H1 (cell line): Measurements from ENCODE around the gene SHPK. TPM values are rescaled to one million over a fixed set of nuclear protein-coding genes. Genes with fewer than 3 reads are reported as not detected.

Experiments
- CTCF ChIA-PET: fragments of 300-600 bp; sonication (Branson Sonifier 250); formaldehyde crosslinking; loops from one replicate; lab custom pipeline; 2021; ENCODE audit not compliant: partially characterized antibody; lab: Charles Lee
- POLR2A ChIA-PET: fragments of 300-600 bp; sonication (Branson Sonifier 250); formaldehyde crosslinking; loops from one replicate; lab custom pipeline; 2021; ENCODE audit warnings: inconsistent platforms; ENCODE audit not compliant: partially characterized antibody; lab: Charles Lee
- DNase-seq, 2 experiments: peaks; one replicate each; pipeline versions ENCODE4 v3.0.0 to v3.0.0-alpha.2; 2010 to 2022; ENCODE audit warnings: low spot score in 2 of 2, low read depth in 1 of 2, mixed read lengths in 1 of 2
- FAIRE-seq: peaks from 2 replicates; lab custom pipeline; 2011; peaks lifted over from hg19 to GRCh38; lab: Jason Lieb, UNC
- H2AFZ ChIP-seq: 2 replicates; pipeline ENCODE4 v1.8.1; 2012; ENCODE audit warnings: low read length, inconsistent platforms
- H2AK5ac ChIP-seq: 2 replicates; pipeline ENCODE4 v1.6.1; 2013; ENCODE audit warnings: low read depth, low read length
- H2BK120ac ChIP-seq: replicated peaks from 2 replicates; pipeline ENCODE3; 2013; ENCODE audit warnings: low read depth, low read length, inconsistent platforms
- H2BK12ac ChIP-seq: 2 replicates; pipeline ENCODE4 v1.6.1; 2013; ENCODE audit warnings: low read depth, low read length
- H2BK15ac ChIP-seq: 2 replicates; pipeline ENCODE4 v1.6.1; 2013; ENCODE audit warnings: low read length
- H2BK20ac ChIP-seq: 2 replicates; pipeline ENCODE4 v1.6.1; 2013; ENCODE audit warnings: low read length
- H2BK5ac ChIP-seq: 2 replicates; pipeline ENCODE4 v1.6.1; 2013; ENCODE audit warnings: low read depth, low read length
- H3K14ac ChIP-seq: 2 replicates; pipeline ENCODE4 v1.6.1; 2013; ENCODE audit warnings: inconsistent platforms; ENCODE audit not compliant: insufficient read length
- H3K18ac ChIP-seq: 2 replicates; pipeline ENCODE4 v1.6.1; 2013; ENCODE audit warnings: low read length; ENCODE audit errors: extremely low read depth
- H3K23ac ChIP-seq: 2 replicates; pipeline ENCODE4 v1.6.1; 2013; ENCODE audit warnings: inconsistent platforms; ENCODE audit not compliant: insufficient read length
- H3K23me2 ChIP-seq: 2 replicates; pipeline ENCODE4 v1.6.1; 2013; ENCODE audit warnings: low read depth, low read length
- H3K27ac ChIP-seq: 2 replicates; pipeline ENCODE4 v1.6.1; 2011; ENCODE audit warnings: low read depth, low read length, inconsistent platforms
- H3K27me3 ChIP-seq, 4 experiments: replicated peaks in 1 of 4; 1 replicate in 1 of 4; 2 replicates in 3 of 4; pipeline versions ENCODE4 v1.6.1 to v1.8.1; 2011 to 2013; ENCODE audit warnings: low read length in 3 of 4, mild to moderate bottlenecking in 3 of 4, inconsistent platforms in 2 of 4, mixed read lengths in 2 of 4, moderate library complexity in 1 of 4; ENCODE audit not compliant: control insufficient read depth in 3 of 4, insufficient read depth in 3 of 4; ENCODE audit errors: extremely low read depth in 1 of 4
- H3K36me3 ChIP-seq, 4 experiments: 2 replicates each; pipeline versions ENCODE4 v1.6.1 to v1.8.1; 2011 to 2013; ENCODE audit warnings: mild to moderate bottlenecking in 4 of 4, low read length in 3 of 4, moderate library complexity in 2 of 4, control low read depth in 1 of 4, inconsistent platforms in 1 of 4; ENCODE audit not compliant: insufficient read depth in 4 of 4, control insufficient read depth in 2 of 4
- H3K4ac ChIP-seq: replicated peaks from 2 replicates; pipeline ENCODE3; 2013; ENCODE audit warnings: low read length, low read depth, mixed read lengths, inconsistent platforms; ENCODE audit not compliant: insufficient read length
- H3K4me1 ChIP-seq, 4 experiments: replicated peaks in 1 of 4; 1 replicate in 1 of 4; 2 replicates in 3 of 4; pipeline versions ENCODE4 v1.6.1 to v1.8.1; 2011 to 2013; ENCODE audit warnings: low read length in 3 of 4, inconsistent platforms in 2 of 4, mixed read lengths in 1 of 4; ENCODE audit not compliant: insufficient read depth in 4 of 4, control insufficient read depth in 3 of 4
- H3K4me2 ChIP-seq, 2 experiments: 2 replicates each; pipeline versions ENCODE4 v1.6.1 to v1.8.1; 2011 to 2013; ENCODE audit warnings: low read depth in 2 of 2, low read length in 2 of 2, control low read depth in 1 of 2, inconsistent platforms in 1 of 2, mild to moderate bottlenecking in 1 of 2; ENCODE audit not compliant: insufficient read depth in 1 of 2
- H3K4me3 ChIP-seq, 4 experiments: fragments of 200-600, 300-600 bp in 1 of 4; sonication (generic), shearing (Covaris generic), sonication (Bioruptor Twin) in 1 of 4; 2 replicates each; pipeline versions ENCODE4 v1.5.1 to v1.8.1; 2011 to 2016; ENCODE audit warnings: low read length in 4 of 4, low read depth in 3 of 4, control low read depth in 2 of 4, inconsistent platforms in 2 of 4, mild to moderate bottlenecking in 2 of 4, mixed read lengths in 1 of 4, moderate library complexity in 1 of 4; ENCODE audit not compliant: insufficient read depth in 2 of 4; ENCODE audit errors: extremely low read depth in 1 of 4
- H3K56ac ChIP-seq: replicated peaks from 2 replicates; pipeline ENCODE3; 2013; ENCODE audit warnings: low read depth, mild to moderate bottlenecking, mixed read lengths, low read length, inconsistent platforms; ENCODE audit not compliant: insufficient read length
- H3K79me1 ChIP-seq: 2 replicates; pipeline ENCODE4 v1.6.1; 2013; ENCODE audit warnings: low read depth, low read length, control low read depth
- H3K79me2 ChIP-seq, 2 experiments: 2 replicates each; pipeline versions ENCODE4 v1.6.1 to v1.8.1; 2012 to 2013; ENCODE audit warnings: low read length in 2 of 2, mild to moderate bottlenecking in 2 of 2, inconsistent platforms in 1 of 2; ENCODE audit not compliant: insufficient read depth in 2 of 2, control insufficient read depth in 1 of 2
- H3K9ac ChIP-seq, 4 experiments: replicated peaks in 1 of 4; 1 replicate in 1 of 4; 2 replicates in 3 of 4; pipeline versions ENCODE4 v1.6.1 to v1.8.1; 2011 to 2013; ENCODE audit warnings: low read depth in 3 of 4, low read length in 3 of 4, control low read depth in 2 of 4, mild to moderate bottlenecking in 2 of 4, moderate library complexity in 2 of 4, inconsistent platforms in 1 of 4; ENCODE audit errors: extremely low read depth in 1 of 4
- H3K9me3 ChIP-seq, 2 experiments: 2 replicates each; pipeline versions ENCODE4 v1.6.1 to v1.8.1; 2012 to 2013; ENCODE audit warnings: mild to moderate bottlenecking in 2 of 2, moderate library complexity in 2 of 2, control low read depth in 1 of 2, inconsistent platforms in 1 of 2, low read depth in 1 of 2, low read length in 1 of 2, mixed read lengths in 1 of 2; ENCODE audit not compliant: insufficient read depth in 2 of 2
- H4K20me1 ChIP-seq, 2 experiments: replicated peaks in 1 of 2; 2 replicates each; pipeline versions ENCODE3 to v1.8.1; 2011 to 2013; ENCODE audit warnings: inconsistent platforms in 2 of 2, low read length in 2 of 2, mild to moderate bottlenecking in 1 of 2; ENCODE audit not compliant: insufficient read depth in 2 of 2, control insufficient read depth in 1 of 2
- H4K5ac ChIP-seq: 2 replicates; pipeline ENCODE4 v1.6.1; 2013; ENCODE audit warnings: low read length, low read depth, mixed read lengths, inconsistent platforms; ENCODE audit not compliant: insufficient read length
- H4K8ac ChIP-seq: 2 replicates; pipeline ENCODE4 v1.8.0; 2013; ENCODE audit warnings: mild to moderate bottlenecking, moderate library complexity, low read length, inconsistent platforms; ENCODE audit not compliant: insufficient read depth; ENCODE audit errors: extremely low read depth
- H4K91ac ChIP-seq: replicated peaks from 2 replicates; pipeline ENCODE3; 2013; ENCODE audit warnings: low read length, mixed read lengths, inconsistent platforms; ENCODE audit not compliant: insufficient read length
- BCL11A ChIP-seq, 2 experiments: IDR thresholded peaks; one replicate each; pipeline ENCODE4 v1.6.1; 2011; ENCODE audit warnings: low read depth in 2 of 2, low read length in 2 of 2, mild to moderate bottlenecking in 2 of 2
- CBX5 ChIP-seq: fragments of 300-800, 300-1000 bp; sonication (generic); IDR thresholded peaks from 2 replicates; pipeline ENCODE4 v1.7.1; 2016; ENCODE audit warnings: antibody characterized with exemption, low read length, low read depth
- CREB1 ChIP-seq: IDR thresholded peaks from 2 replicates; pipeline ENCODE4 v1.6.1; 2012; ENCODE audit warnings: inconsistent platforms
- JUN ChIP-seq: IDR thresholded peaks from 2 replicates; pipeline ENCODE4 v1.6.1; 2011; ENCODE audit warnings: low read depth, mild to moderate bottlenecking, improper control_type of control experiment, low read length
- POLR2AphosphoS5 ChIP-seq: IDR thresholded peaks from 2 replicates; pipeline ENCODE4 v1.6.1; 2011; ENCODE audit warnings: low read depth, low read length
- RBBP5 ChIP-seq: IDR thresholded peaks from 2 replicates; pipeline ENCODE4 v1.7.1; 2012; ENCODE audit warnings: low read depth, mild to moderate bottlenecking, inconsistent platforms, low read length, moderate library complexity, borderline replicate concordance
- SP2 ChIP-seq: IDR thresholded peaks from 2 replicates; pipeline ENCODE4 v1.6.1; 2012; ENCODE audit warnings: mild to moderate bottlenecking, low read length, inconsistent platforms
- TCF12 ChIP-seq: IDR thresholded peaks from 2 replicates; pipeline ENCODE4 v1.6.1; 2011; ENCODE audit warnings: low read depth, mild to moderate bottlenecking, low read length
- ZNF274 ChIP-seq: IDR thresholded peaks from 2 replicates; pipeline ENCODE4 v1.7.0; 2012; ENCODE audit warnings: low read length, borderline replicate concordance; ENCODE audit errors: extremely low read depth
- WGBS, 2 experiments: shearing (Covaris generic) in 1 of 2; methylation state at CpG; one replicate each; pipeline versions ENCODE4 v1.1.6 to v1.1.7; 2013 to 2015; ENCODE audit warnings: low lambda C conversion rate in 2 of 2, mixed read lengths in 2 of 2, inconsistent platforms in 1 of 2, low coverage in 1 of 2, missing lambda C conversion rate in 1 of 2; ENCODE audit not compliant: insufficient replicate concordance in 2 of 2, insufficient coverage in 1 of 2, insufficient read length in 1 of 2; ENCODE audit errors: extremely low coverage in 1 of 2, missing lambda C conversion rate in 1 of 2; 5-methylcytosine and 5-hydroxymethylcytosine counted together
- polyA plus RNA-seq, 7 experiments: library from polyadenylated mRNA; depleted of rRNA in 3 of 7; stranded (reverse) in 5 of 7; unstranded in 2 of 7; fragments of >200 nt in 5 of 7; fragments of 200-250 nt in 2 of 7; gene quantifications; 1 replicate in 5 of 7; 2 replicates in 1 of 7; 4 replicates in 1 of 7; pipeline versions ENCODE4 v1.2.1 to v1.2.3, GENCODE V29; 2011 to 2013; ENCODE audit warnings: missing spikeins in 2 of 7, mixed read lengths in 2 of 7
- total RNA-seq: library from RNA; stranded (reverse); fragmentation: NEBNext Ultra II Directional; extraction: Animal tissue kit (Norgen Biotek cat#: 25700); gene quantifications from 2 replicates; pipeline ENCODE4 v1.2.1, GENCODE V29; 2021
- TF ChIP-seq, protein P1 (sequence below): IDR thresholded peaks from 2 replicates; pipeline ENCODE4 v1.6.1; 2012; ENCODE audit warnings: inconsistent platforms

The SHPK gene
- total and polyA plus RNA-seq, 2 of the 8 experiments (the other 6 are each of a cell fraction or from before 2014, with no cell fraction given): 28.6 to 36.7 TPM

DNA sequence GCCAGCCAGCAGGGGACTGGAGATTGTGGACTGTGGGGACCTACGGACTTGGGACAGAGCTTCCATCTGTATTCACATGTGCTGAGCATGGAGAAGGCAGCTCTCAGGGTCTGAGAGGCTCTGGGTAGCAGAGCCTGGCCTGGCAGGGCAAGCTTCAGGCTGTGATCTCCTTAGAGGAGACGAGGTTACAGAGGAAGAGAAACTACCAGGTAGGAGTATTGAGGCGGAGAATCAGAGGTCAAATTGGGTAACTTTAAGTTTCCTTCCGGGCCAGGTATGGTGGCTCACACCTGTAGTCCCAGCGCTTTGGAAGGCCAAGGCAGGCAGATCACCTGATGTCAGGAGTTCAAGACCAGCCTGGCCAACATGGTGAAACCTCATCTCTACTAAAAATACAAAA, 9.3 kb upstream of the SHPK start:
- CTCF ChIA-PET: interaction anchor here (0.7 kb wide), 2 partner anchors 112 to 634 kb away, joined by 3 to 4 read pairs; no protein-coding TSS in a partner anchor
- Histone ChIP-seq H2AK5ac (no peak overlapping the region), H3K18ac (no peak overlapping the region), H3K4me2 (no peak overlapping the region), H2AFZ (no peak overlapping the region), H3K4me3 (no peak overlapping the region), H3K79me2 (no peaks in the 10 kb centered on the region; a peak in 1 of 4 replicates), H4K20me1 (peaks cover 1 to 2% of the 10 kb centered on the region in 2 experiments), H2BK5ac (no peak overlapping the region), H2BK20ac (no peak overlapping the region), H2BK15ac (no peak overlapping the region), H3K56ac (no peak overlapping the region), H3K9me3 (no peaks in the 10 kb centered on the region), H3K27ac (no peak overlapping the region), H3K14ac (no peak overlapping the region), H4K91ac (no peak overlapping the region), H3K27me3 (no peaks in the 10 kb centered on the region), H4K5ac (no peak overlapping the region), H3K23me2 (no peaks in the 10 kb centered on the region), H3K79me1 (no peaks in the 10 kb centered on the region), H3K36me3 (peaks cover 0 to 10% (median 2%) of the 10 kb centered on the region in 4 experiments; a peak in 6 of 8 replicates)
- DNase-seq (no peak), FAIRE-seq (no peak)
- 74% methylated on average over 5 of the region's 5 CpGs; no CpG with 5 or more reads in 1 of the 2 experiments for WGBS, 2 experiments
- TF ChIP-seq CREB1: no peak
- no peak for TF ChIP-seq CBX5
- TF ChIP-seq, protein P1, sequence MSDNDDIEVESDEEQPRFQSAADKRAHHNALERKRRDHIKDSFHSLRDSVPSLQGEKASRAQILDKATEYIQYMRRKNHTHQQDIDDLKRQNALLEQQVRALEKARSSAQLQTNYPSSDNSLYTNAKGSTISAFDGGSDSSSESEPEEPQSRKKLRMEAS: no peak
- TF ChIP-seq RBBP5: no peak
- TF ChIP-seq JUN: no peak
- no peak for TF ChIP-seq POLR2AphosphoS5
- TF ChIP-seq TCF12: no peak
- no peak for TF ChIP-seq BCL11A (IDR thresholded peaks at IDR 0.05; ENCODE audit: low read depth in 2 of 2, low read length in 2 of 2)
- no peak for TF ChIP-seq SP2
- no peak for TF ChIP-seq ZNF274
- TF ChIP-seq, all 59 proteins: peak for 0
- H2BK120ac ChIP-seq: no peak overlapping the region
- H2BK12ac ChIP-seq: no peak overlapping the region
- POLR2A ChIA-PET: interaction anchor here (1.2 to 18.4 kb wide), 4 partner anchors 9 to 18 kb away, joined by 3 to 194 read pairs (median 12); partner anchors contain the start of genes EMC6, SHPK and TAX1BP3
- H3K23ac ChIP-seq: no peak overlapping the region
- H4K8ac ChIP-seq: no peak overlapping the region
- no peak overlapping the region for H3K9ac ChIP-seq
- no peak overlapping the region for H3K4ac ChIP-seq
- H3K4me1 ChIP-seq: peaks cover 0 to 6% (median 4%) of the 10 kb centered on the region in 4 experiments; a peak in 2 of 7 replicates
